ENCODE data around the gene PIK3CA.
"Not testable (repeated sequence)": the region's sequence is repeated elsewhere in the genome, so short reads cannot be mapped to it uniquely, and the experiment has no call there.

Gene PIK3CA

GRCh38 chr3:179200790-179201189 lies 52.6 kb downstream of the PIK3CA start:
- no peak for DNase-seq (ENCODE audit: low spot score)

- DNase-seq (ENCODE audit: low spot score): not testable (repeated sequence)
These were observed 67.4 kb downstream of the PIK3CA start for GRCh38 chr3:179215550-179215949.

- not testable (repeated sequence) for DNase-seq (ENCODE audit: low spot score)
These were observed 70.1 kb downstream of the PIK3CA start for GRCh38 chr3:179218213-179218612.

DNA sequence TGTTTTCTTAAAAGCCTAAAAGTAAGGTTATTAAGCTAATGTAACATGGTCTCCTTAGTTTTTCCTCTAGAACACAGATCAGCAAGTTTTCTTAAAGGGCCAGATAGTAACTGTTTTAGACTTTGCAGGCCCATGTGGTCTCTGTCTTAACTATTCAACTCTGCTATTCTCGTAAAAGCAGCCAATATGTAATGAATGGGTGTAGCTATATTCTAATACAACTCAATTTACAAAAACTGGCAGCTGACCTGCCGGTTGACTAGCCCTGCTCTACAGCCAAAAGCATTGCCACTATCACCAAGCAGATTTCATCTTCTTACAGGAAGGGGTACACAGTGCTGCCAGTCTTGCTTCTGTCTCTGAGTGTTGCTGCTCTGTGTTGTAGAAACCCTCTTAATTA lies 75.4 kb downstream of the PIK3CA start:
- no peak for DNase-seq (ENCODE audit: low spot score)

DNA sequence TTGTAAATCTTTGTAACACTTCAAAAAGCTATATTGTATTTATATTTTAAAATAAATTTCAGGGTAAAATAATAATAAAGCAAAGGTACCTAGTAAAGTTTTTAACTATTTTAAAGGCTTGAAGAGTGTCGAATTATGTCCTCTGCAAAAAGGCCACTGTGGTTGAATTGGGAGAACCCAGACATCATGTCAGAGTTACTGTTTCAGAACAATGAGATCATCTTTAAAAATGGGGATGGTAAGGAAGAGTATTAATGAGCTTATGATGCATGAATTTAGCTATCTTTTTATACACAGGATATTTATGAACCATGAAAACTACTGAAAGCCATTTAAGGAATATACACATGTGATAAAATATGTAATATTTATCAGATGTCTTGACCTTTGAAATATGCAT lies 76.4 kb downstream of the PIK3CA start:
- no peak for DNase-seq (ENCODE audit: low spot score)

- peak; percentile 57 for DNase-seq (ENCODE audit: low spot score)
These were observed 79.2 kb downstream of the PIK3CA start for GRCh38 chr3:179227349-179227748.

DNA sequence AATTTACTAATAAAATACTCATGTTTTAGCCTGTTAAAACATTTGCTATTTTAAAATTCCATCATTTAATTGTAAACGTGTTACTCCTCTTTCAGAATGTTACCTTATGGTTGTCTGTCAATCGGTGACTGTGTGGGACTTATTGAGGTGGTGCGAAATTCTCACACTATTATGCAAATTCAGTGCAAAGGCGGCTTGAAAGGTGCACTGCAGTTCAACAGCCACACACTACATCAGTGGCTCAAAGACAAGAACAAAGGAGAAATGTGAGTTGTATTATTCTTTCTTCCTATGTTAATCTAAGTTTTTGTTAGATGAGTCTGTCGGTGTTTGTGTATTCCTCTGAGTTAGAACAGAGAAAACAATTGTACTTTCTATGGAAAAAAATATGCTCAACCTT lies 81.0 kb downstream of the PIK3CA start:
- DNase-seq (ENCODE audit: low spot score): no peak

- no peak for DNase-seq (ENCODE audit: low spot score)
These were observed 84.9 kb downstream of the PIK3CA start for GRCh38 chr3:179233043-179233442.

GRCh38 chr3:179234199-179234598 lies 86.0 kb downstream of the PIK3CA start:
- DNase-seq (ENCODE audit: low spot score): no peak

GRCh38 chr3:179236669-179237301 lies 88.6 kb downstream of the PIK3CA start:
- DNase-seq (ENCODE audit: low spot score): no peak

DNA sequence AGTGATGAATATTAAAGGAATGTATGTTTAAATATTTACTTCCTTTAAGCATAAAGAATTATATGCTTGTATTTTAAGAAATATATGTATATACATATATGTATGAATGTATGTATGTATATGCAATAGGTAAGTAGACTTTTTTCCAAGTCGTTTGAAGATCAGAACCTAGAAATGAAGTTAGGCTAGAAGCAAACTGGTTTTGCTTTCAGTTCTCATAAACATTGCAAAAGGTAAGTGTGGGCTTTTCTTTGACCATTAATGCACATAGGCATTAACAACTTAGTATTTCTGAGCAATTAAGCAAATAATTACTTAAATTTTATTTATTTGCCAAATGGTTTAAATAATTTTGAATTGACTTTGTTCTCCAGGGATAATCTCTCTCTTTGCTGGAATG lies 92.1 kb downstream of the PIK3CA start:
- DNase-seq (ENCODE audit: low spot score): not testable (repeated sequence)

- not testable (repeated sequence) for DNase-seq (ENCODE audit: low spot score)
These were observed 94.7 kb downstream of the PIK3CA start for GRCh38 chr3:179242859-179243258.

DNA sequence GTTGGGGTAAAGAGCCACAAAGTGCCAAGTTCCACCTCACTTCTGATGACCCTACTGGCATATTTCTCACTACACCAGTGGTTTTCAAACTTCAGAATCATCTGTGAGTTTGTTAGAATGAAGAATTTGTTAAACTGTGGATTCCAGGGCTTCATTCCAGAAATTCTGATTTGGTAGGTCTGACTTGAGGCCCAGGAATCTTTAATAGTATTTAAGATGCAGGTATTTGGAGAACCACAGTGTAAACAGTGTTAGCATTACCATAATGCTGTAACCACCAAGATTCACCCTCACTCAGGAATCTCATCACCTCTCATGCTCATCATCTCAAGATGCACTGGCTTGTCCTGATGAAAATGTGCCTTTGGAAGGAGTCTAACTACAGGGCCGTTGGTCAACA lies 96.7 kb downstream of the PIK3CA start:
- no peak for DNase-seq (ENCODE audit: low spot score)

- peak; percentile 14 for DNase-seq (ENCODE audit: low spot score)
These were observed 99.3 kb downstream of the PIK3CA start for GRCh38 chr3:179247289-179248015.

GRCh38 chr3:179250803-179251476 lies 102.8 kb downstream of the PIK3CA start, which contains the start of gene KCNMB3:
Gene KCNMB3 (minus strand): TSS chr3:179251114. CDS start chr3:179250990, 124 bp downstream.
- no peak for DNase-seq (ENCODE audit: low spot score)

- no peak for DNase-seq (ENCODE audit: low spot score)
These were observed 108.7 kb downstream of the PIK3CA start for GRCh38 chr3:179256813-179257212.

- DNase-seq (ENCODE audit: low spot score): not testable (repeated sequence)
These were observed 109.6 kb downstream of the PIK3CA start for GRCh38 chr3:179257742-179258141.

DNA sequence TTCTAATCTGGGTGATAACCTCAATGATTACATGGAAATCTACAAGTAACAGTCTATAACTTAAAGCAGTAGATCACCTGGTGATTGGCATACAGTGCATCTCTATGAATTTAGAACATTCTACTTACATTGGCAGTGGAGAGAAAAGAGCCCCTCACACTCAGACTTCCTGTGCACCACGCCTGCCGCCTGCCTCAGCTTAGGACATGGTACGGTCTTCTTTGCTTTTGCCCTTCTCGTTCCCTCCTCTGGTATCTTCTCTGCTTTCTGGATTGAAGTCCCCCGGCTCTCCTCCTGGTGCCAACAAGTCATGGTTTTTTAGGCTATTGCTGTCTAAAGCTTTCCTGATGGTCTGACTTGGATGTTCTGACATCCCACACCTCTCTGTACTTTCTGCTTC lies 110.7 kb downstream of the PIK3CA start:
- DNase-seq (ENCODE audit: low spot score): no peak

- not testable (repeated sequence) for DNase-seq (ENCODE audit: low spot score)
These were observed 112.0 kb downstream of the PIK3CA start for GRCh38 chr3:179259959-179260756.

GRCh38 chr3:179260949-179261765 lies 113.0 kb downstream of the PIK3CA start:
- no peak for DNase-seq (ENCODE audit: low spot score)

DNA sequence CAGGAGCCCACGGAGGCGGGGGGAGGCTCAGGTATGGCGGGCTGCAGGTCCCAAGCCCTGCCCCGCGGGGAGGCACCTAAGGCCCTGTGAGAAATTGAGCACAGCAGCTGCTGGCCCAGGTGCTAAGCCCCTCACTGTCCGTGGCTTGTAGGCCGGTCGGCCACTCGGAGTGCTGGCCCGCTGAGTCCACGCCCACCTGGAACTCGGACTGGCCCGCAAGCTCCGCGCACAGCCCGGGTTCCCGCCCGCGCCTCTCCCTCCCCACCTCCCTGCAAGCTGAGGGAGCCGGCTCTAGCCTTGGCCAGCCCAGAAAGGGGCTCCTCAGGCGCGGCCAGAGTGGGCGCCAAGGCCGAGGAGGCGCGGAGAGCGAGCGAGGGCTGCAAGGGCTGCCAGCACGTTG lies 115.0 kb downstream of the PIK3CA start:
- no peak for DNase-seq (ENCODE audit: low spot score)
